Measurements from ENCODE around the gene SEMA6A. TPM values are rescaled to one million over a fixed set of nuclear protein-coding genes. Genes with fewer than 3 reads are reported as not detected.
A peak's percentile ranks its signal among the peaks of the same experiment; 100 is the strongest.

Gene SEMA6A
- total and polyA plus RNA-seq, 8 donors = 8.9 to 24.5 (median 14.1) TPM

GRCh38 chr5:116411101-116411571 is 163.5 kb downstream of the SEMA6A start:
- Histone ChIP-seq H3K27ac (no peak overlapping the region), H3K36me3 (no peaks in the 10 kb centered on the region), H3K4me3 (no peak overlapping the region), H3K27me3 (no peaks in the 10 kb centered on the region), H3K9me3 (no peaks in the 10 kb centered on the region), H3K4me1 (peaks cover 6 to 15% (median 11%) of the 10 kb centered on the region in 3 donors)
- TF ChIP-seq CTCF (IDR thresholded peaks at IDR 0.05) = no peak
- intact Hi-C loops (cut with DNase I) = no loop called here
- FAIRE-seq (no peak), ATAC-seq (peak in 1 of 4 donors; percentile 27), DNase-seq (no peak)
- 61 to 78% methylated on average over 5 of the region's 5 CpGs for WGBS, 2 donors

GRCh38 chr5:116410336-116410890 is 164.2 kb downstream of the SEMA6A start:
- Histone ChIP-seq H3K27ac (peak overlapping the region in 1 of 4 donors; percentile 33), H3K27me3 (no peaks in the 10 kb centered on the region), H3K36me3 (no peaks in the 10 kb centered on the region), H3K4me1 (peaks cover 6 to 15% (median 11%) of the 10 kb centered on the region in 3 donors), H3K9me3 (no peaks in the 10 kb centered on the region), H3K4me3 (no peak overlapping the region)
- FAIRE-seq = no peak
- 40 to 48% methylated on average over 3 of the region's 3 CpGs for WGBS, 2 donors
- intact Hi-C loops (cut with DNase I) = no loop called here
- TF ChIP-seq CTCF (IDR thresholded peaks at IDR 0.05) = no peak
- peak; percentile 51 to 69 (median 54) for ATAC-seq
- no peak for DNase-seq

GRCh38 chr5:116409591-116410296 is 164.9 kb downstream of the SEMA6A start:
- FAIRE-seq (no peak), DNase-seq (peak in 4 of 6 donors; percentile 56 to 79 (median 69)), ATAC-seq (peak; percentile 78 to 90 (median 82))
- Histone ChIP-seq H3K36me3 (no peaks in the 10 kb centered on the region), H3K9me3 (no peaks in the 10 kb centered on the region), H3K27ac (peak overlapping the region; percentile 0 to 38 (median 12)), H3K27me3 (no peaks in the 10 kb centered on the region), H3K4me1 (peaks cover 6 to 15% (median 11%) of the 10 kb centered on the region in 3 donors), H3K4me3 (no peak overlapping the region)
- intact Hi-C loops (cut with DNase I) = no loop called here
- TF ChIP-seq CTCF (IDR thresholded peaks at IDR 0.05) = no peak
- WGBS, 2 donors = 43 to 54% methylated on average over 5 of the region's 5 CpGs

GRCh38 chr5:116406306-116407041 is 168.1 kb downstream of the SEMA6A start:
- FAIRE-seq (no peak), ATAC-seq (no peak), DNase-seq (no peak)
- intact Hi-C loops (cut with DNase I) = no loop called here
- Histone ChIP-seq H3K9me3 (no peaks in the 10 kb centered on the region), H3K36me3 (no peaks in the 10 kb centered on the region), H3K4me3 (no peak overlapping the region), H3K4me1 (peaks cover 6 to 15% (median 11%) of the 10 kb centered on the region in 3 donors), H3K27me3 (no peaks in the 10 kb centered on the region), H3K27ac (no peak overlapping the region)
- 72 to 86% methylated on average over 7 of the region's 7 CpGs for WGBS, 2 donors
- no peak for TF ChIP-seq CTCF (IDR thresholded peaks at IDR 0.05)
